NCI-H2107 treated with DMSO at 0.1 percent for 48 hours (cell line): ENCODE data around the gene SLC2A5.

ENCODE experiments used
- DNase-seq: peaks from one replicate; lab custom pipeline; 2025; ENCODE audit not compliant: unreplicated experiment; lab: John Stamatoyannopoulos, UW

SLC2A5 gene

GRCh38 chr1:9093091-9093490 is 23.7 kb upstream of the SLC2A5 start:
- DNase-seq: no peak

GRCh38 chr1:9088807-9089206 is 19.4 kb upstream of the SLC2A5 start:
- no peak for DNase-seq

- no peak for DNase-seq
These were observed 18.1 kb upstream of the SLC2A5 start for GRCh38 chr1:9087411-9088125.

GRCh38 chr1:9086796-9087195 is 17.4 kb upstream of the SLC2A5 start:
- no peak for DNase-seq

- no peak for DNase-seq
These were observed 16.6 kb upstream of the SLC2A5 start for GRCh38 chr1:9086045-9086444.

- DNase-seq: no peak
These were observed 16.0 kb upstream of the SLC2A5 start for GRCh38 chr1:9085306-9085940.

GRCh38 chr1:9084906-9085305 is 15.5 kb upstream of the SLC2A5 start:
- DNase-seq: no peak

GRCh38 chr1:9081473-9081872 is 12.0 kb upstream of the SLC2A5 start:
- DNase-seq: no peak

- no peak for DNase-seq
These were observed 11.4 kb upstream of the SLC2A5 start for GRCh38 chr1:9080705-9081291.

- DNase-seq: no peak
These were observed 10.7 kb upstream of the SLC2A5 start for GRCh38 chr1:9079988-9080704.

GRCh38 chr1:9078752-9079500 is 9.5 kb upstream of the SLC2A5 start:
- no peak for DNase-seq

GRCh38 chr1:9078015-9078751 is 8.7 kb upstream of the SLC2A5 start:
- DNase-seq: no peak

GRCh38 chr1:9075022-9075421 is 5.6 kb upstream of the SLC2A5 start:
- DNase-seq: no peak

- DNase-seq: no peak
These were observed 3.7 kb upstream of the SLC2A5 start for GRCh38 chr1:9073143-9073542.

- DNase-seq: no peak
These were observed 2.3 kb upstream of the SLC2A5 start for GRCh38 chr1:9071554-9072235.

- DNase-seq: no peak
These were observed 1.1 kb upstream of the SLC2A5 start for GRCh38 chr1:9070486-9070885.

- DNase-seq: no peak
These were observed 482 bp downstream of the SLC2A5 start for GRCh38 chr1:9068981-9069325.

GRCh38 chr1:9066945-9067807 is 2.3 kb downstream of the SLC2A5 start:
- DNase-seq: no peak

GRCh38 chr1:9065213-9065751 is 4.2 kb downstream of the SLC2A5 start:
- DNase-seq: no peak
